Neural progenitor cell (in vitro differentiated cells): ENCODE results near the gene CENPX.

Source experiments
- EZH2 ChIP-seq: fragments of 200-600 bp; sonication (generic); IDR thresholded peaks from 2 replicates; pipeline ENCODE4 v1.6.1; 2017; ENCODE audit warnings: antibody characterized with exemption, mild to moderate bottlenecking, moderate library complexity
- TF ChIP-seq, protein P1 (sequence below): fragments of 200-600 bp; sonication (generic); IDR thresholded peaks from 2 replicates; pipeline ENCODE4 v1.5.1; 2017; ENCODE audit warnings: antibody characterized with exemption, mild to moderate bottlenecking

GRCh38 chr17:82007495-82008257, 15.0 kb downstream of the CENPX start:
- TF ChIP-seq, protein P1, sequence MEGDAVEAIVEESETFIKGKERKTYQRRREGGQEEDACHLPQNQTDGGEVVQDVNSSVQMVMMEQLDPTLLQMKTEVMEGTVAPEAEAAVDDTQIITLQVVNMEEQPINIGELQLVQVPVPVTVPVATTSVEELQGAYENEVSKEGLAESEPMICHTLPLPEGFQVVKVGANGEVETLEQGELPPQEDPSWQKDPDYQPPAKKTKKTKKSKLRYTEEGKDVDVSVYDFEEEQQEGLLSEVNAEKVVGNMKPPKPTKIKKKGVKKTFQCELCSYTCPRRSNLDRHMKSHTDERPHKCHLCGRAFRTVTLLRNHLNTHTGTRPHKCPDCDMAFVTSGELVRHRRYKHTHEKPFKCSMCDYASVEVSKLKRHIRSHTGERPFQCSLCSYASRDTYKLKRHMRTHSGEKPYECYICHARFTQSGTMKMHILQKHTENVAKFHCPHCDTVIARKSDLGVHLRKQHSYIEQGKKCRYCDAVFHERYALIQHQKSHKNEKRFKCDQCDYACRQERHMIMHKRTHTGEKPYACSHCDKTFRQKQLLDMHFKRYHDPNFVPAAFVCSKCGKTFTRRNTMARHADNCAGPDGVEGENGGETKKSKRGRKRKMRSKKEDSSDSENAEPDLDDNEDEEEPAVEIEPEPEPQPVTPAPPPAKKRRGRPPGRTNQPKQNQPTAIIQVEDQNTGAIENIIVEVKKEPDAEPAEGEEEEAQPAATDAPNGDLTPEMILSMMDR = peak; percentile 15
- no peak for TF ChIP-seq EZH2
